Measurements from ENCODE around the gene MARCHF2.

The MARCHF2 gene

DNA sequence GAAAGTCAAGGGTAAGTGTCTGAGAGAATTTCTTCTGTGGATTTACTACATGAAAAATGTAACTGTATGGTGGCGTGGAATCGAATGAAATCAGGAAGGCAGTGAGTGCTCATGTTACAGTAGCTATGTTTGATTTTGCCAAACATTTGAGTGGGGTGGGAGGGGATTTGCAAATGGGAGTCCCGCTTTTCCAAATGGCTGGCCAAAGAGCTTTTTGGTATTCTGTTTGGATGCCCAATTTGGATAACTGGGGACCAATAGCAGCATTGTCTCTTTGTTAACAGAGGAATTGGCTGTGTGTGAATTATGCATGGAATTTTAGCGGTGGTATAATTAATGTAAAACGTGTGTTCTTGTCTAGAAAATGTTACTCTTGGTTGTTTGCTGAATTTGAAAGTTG, 49.5 kb downstream of the MARCHF2 start:
- ATAC-seq, result no peak
- no peak for TF ChIP-seq ZNF8 (CRISPR knock-in tag; IDR thresholded peaks at IDR 0.05)
- no peak for TF ChIP-seq BACH2 (CRISPR knock-in tag; IDR thresholded peaks at IDR 0.05; ENCODE audit: borderline replicate concordance)
- no peak for TF ChIP-seq ZFP30 (CRISPR knock-in tag; IDR thresholded peaks at IDR 0.05)
- TF ChIP-seq PATZ1 (CRISPR knock-in tag; IDR thresholded peaks at IDR 0.05; ENCODE audit: borderline replicate concordance), result no peak
- no peak for TF ChIP-seq ZNF70 (CRISPR knock-in tag; IDR thresholded peaks at IDR 0.05)
- TF ChIP-seq PPARA (CRISPR knock-in tag; IDR thresholded peaks at IDR 0.05; ENCODE audit: borderline replicate concordance), result no peak
- TF ChIP-seq GLIS3 (CRISPR knock-in tag; IDR thresholded peaks at IDR 0.05), result no peak
- no peak for TF ChIP-seq CREB5 (CRISPR knock-in tag; IDR thresholded peaks at IDR 0.05; ENCODE audit: low read depth)
- TF ChIP-seq TCF4 (CRISPR knock-in tag; IDR thresholded peaks at IDR 0.05; ENCODE audit: borderline replicate concordance), result no peak
- TF ChIP-seq SNAI2 (CRISPR knock-in tag; IDR thresholded peaks at IDR 0.05), result no peak
- TF ChIP-seq RARB (CRISPR knock-in tag; IDR thresholded peaks at IDR 0.05), result no peak
- TF ChIP-seq TSHZ2 (CRISPR knock-in tag; IDR thresholded peaks at IDR 0.05), result no peak
- no peak for TF ChIP-seq ARNTL (CRISPR knock-in tag; IDR thresholded peaks at IDR 0.05; ENCODE audit: borderline replicate concordance, low read depth)
- no peak for TF ChIP-seq ZC3H10 (CRISPR knock-in tag; IDR thresholded peaks at IDR 0.05)
- TF ChIP-seq TOX (CRISPR knock-in tag; IDR thresholded peaks at IDR 0.05; ENCODE audit: borderline replicate concordance), result no peak
- no peak for TF ChIP-seq CSDC2 (CRISPR knock-in tag; IDR thresholded peaks at IDR 0.05)

- no peak for ATAC-seq
- TF ChIP-seq ZNF8 (CRISPR knock-in tag; IDR thresholded peaks at IDR 0.05) (no peak), ZNF70 (CRISPR knock-in tag; IDR thresholded peaks at IDR 0.05) (no peak), PATZ1 (CRISPR knock-in tag; IDR thresholded peaks at IDR 0.05; ENCODE audit: borderline replicate concordance) (no peak), TSHZ2 (CRISPR knock-in tag; IDR thresholded peaks at IDR 0.05) (no peak), POU6F1 (CRISPR knock-in tag; IDR thresholded peaks at IDR 0.05; ENCODE audit: borderline replicate concordance, low read depth) (no peak)
Observed at GRCh38 chr19:8463365-8463764, 50.3 kb downstream of the MARCHF2 start.

GRCh38 chr19:8466018-8466417, 52.9 kb downstream of the MARCHF2 start:
- no peak for ATAC-seq
- TF ChIP-seq ZFP30 (CRISPR knock-in tag; IDR thresholded peaks at IDR 0.05) (no peak), ZNF8 (CRISPR knock-in tag; IDR thresholded peaks at IDR 0.05) (no peak), PATZ1 (CRISPR knock-in tag; IDR thresholded peaks at IDR 0.05; ENCODE audit: borderline replicate concordance) (no peak), BACH2 (CRISPR knock-in tag; IDR thresholded peaks at IDR 0.05; ENCODE audit: borderline replicate concordance) (no peak), TCF4 (CRISPR knock-in tag; IDR thresholded peaks at IDR 0.05; ENCODE audit: borderline replicate concordance) (no peak), ZNF565 (CRISPR knock-in tag; conservative IDR thresholded peaks at IDR 0.05; ENCODE audit: low read depth) (no peak), PPARA (CRISPR knock-in tag; IDR thresholded peaks at IDR 0.05; ENCODE audit: borderline replicate concordance) (no peak), POU6F1 (CRISPR knock-in tag; IDR thresholded peaks at IDR 0.05; ENCODE audit: borderline replicate concordance, low read depth) (no peak), CREB5 (CRISPR knock-in tag; IDR thresholded peaks at IDR 0.05; ENCODE audit: low read depth) (no peak)
